Smooth muscle cell of the brain vasculature (primary cell): ENCODE measurements around the gene CUBN.

Source experiments
- DNase-seq: peaks from one replicate; pipeline ENCODE4 v3.0.0-alpha.2; 2012; ENCODE audit warnings: low read depth, low spot score

Gene CUBN

DNA sequence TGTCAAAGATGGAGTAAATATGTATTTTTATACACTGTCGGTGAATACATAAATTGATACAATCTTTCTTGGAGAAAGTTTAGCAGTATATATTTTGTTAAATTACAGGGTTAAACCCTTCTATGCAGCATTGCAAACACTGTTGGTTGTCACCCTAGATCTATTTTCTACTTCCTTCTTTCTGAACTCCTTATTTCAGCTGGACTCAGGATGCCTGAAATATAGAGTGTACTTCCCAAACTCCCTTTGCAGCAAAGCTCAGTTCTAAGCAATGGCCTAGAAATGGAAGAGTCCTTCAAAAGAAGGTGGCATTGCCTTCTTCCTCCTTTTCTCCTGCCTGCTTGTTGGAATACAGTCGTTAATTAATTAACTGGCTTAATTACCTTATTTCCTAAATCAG lies 20.6 kb downstream of the CUBN start:
- DNase-seq, result no peak

DNA sequence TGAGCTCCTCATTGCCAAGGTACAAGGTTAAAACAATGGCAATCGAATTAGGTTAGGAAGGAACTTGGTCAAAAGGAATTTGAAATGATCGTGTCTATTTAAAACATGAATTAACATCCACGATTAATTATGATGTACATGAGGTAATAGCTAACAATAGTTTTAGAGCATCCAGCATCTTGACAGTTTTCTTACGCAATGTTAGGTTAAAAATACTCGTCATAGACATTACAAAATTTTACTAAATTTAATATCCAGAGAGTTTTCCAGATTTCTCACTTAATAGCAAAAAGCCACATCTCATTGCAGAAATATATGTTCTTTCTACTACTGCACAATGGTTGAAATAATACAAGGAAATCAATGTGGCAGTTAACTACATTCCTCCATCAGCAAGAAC lies 22.6 kb downstream of the CUBN start:
- DNase-seq, result no peak

DNA sequence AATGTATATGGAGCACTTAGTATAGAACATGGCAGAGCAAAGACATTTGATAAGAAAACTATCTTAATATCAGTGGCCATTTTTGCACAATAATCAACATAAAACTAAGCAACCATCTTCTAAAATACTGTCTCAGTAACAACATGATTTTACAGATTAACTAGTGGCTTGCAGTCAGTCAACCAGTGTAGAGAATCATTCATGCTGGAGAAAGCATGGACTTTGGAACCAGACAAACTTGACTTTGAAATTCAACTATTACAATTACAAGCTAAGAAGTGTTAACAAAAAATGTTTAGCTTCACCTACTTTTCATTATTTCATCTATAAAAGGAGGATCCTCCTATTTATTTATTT lies 27.7 kb downstream of the CUBN start:
- DNase-seq, result no peak

DNA sequence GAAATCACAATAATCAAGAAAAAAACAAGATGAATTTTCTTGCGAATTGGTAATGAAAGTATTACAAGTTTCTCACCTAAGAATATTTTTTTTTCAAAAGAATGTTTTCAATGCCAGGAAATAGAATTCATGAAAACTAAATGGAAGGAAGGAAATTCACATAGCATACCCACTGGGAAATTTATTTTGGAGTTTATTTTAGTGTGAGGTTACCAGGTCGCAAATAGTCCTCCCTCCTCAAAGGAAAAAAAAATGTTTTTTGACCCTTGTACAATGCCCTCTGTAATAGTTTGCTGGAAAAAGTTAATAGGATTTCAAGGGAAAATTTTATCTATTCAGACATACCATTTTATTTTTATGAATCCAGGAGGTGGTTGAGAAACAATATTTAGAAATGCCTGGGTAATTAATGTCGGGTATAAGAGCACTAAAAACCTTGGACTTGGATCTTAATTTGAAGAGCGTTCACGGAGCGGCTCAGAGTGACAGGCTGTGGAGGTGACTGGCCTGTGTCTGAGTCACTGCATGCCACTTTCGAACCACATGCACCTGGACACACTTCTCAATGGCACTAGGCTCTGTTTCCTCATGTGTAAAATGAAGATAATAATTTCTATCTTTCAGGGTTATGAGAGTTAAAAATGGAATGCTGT lies 28.2 kb downstream of the CUBN start:
- no peak for DNase-seq

DNA sequence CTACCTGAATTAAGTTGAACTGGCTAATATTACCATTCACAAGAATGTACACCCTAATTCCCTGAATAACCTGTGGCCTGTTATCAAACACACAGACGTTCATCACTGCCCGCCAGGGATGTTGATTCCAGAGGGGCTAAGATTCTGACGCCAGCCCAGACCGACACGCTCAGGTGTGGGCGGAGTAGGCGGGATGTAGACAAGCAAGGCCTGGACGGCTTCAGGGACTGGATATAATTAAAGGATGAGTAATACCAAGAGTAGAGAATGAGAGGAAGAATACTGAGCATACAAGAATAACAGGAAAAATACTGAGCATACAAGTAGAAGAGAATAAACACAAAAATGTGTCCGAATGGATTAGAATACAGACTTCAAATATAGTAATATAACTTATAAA lies 29.0 kb downstream of the CUBN start:
- no peak for DNase-seq

DNA sequence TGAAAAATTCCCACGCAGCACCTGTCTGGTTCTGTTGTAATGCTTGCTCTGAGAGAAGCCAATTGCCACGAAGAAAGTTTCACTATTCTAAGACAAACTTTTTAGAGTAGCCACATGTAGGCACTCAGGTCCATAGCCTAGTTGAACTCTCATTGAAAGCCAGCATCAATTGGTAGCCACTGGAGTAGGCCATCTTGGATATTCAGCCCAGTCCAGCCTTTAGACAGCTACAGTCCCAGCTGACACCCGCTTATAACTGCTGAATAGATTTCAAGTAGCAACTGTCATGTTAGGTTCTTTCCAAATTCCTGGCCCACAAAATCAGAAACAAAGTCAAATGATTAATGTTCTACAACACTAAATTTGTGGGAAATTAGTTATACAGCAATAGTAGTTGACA lies 31.6 kb downstream of the CUBN start:
- DNase-seq, result no peak

DNA sequence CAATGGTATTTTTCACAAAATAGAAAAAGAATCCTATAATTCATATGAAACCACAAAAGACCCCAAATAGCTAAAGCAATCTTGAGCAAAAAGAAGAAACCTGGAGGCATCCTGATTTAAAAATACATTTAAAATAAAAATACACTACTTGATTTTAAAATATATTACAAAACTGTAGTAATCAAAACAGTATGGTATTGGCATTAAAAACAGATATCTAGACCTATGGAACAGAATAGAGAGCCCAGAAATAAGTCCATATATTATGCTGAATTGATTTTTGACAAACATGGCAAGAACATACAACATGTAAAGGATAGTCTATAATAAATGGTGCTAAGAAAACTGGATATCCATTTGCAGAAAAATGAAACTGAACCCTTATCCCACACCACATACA lies 34.8 kb downstream of the CUBN start:
- DNase-seq, result no peak

DNA sequence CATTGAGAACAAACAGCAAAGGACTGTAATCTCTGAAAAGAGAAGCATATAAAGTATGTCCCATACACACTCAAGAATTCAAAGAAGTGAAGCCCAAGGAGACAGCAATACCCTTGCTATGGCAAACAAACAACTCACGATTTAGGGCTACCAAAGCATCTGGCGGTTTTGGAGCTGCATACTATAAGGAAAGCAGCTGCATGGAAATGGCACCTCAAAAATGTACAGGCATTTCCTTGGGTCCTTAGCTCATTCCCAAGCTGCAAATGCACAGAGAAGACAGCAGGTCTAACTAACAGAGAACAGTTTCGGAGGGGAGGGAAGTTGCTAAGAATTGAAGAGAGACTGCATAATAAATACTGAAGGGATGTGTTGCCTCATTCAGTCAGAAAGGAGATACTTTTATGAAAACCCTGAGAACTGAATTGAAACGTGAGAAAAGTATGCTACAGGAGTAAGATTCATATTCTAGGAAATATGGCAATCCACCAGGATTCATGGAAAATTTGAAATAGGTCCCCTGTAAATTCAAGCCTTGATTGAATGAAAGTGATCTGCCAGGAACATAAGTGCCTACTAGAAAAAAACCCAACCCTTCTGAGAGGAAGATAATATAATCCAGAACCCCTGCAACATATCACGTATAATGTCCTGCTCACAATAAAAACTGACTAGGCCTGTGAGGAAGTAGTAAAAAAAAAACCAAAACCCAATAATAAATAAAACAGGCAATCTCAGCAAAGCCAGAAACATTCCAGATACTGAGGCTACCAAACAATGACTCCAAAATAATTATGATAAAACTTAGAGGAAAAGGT lies 36.4 kb downstream of the CUBN start:
- DNase-seq, result no peak

DNA sequence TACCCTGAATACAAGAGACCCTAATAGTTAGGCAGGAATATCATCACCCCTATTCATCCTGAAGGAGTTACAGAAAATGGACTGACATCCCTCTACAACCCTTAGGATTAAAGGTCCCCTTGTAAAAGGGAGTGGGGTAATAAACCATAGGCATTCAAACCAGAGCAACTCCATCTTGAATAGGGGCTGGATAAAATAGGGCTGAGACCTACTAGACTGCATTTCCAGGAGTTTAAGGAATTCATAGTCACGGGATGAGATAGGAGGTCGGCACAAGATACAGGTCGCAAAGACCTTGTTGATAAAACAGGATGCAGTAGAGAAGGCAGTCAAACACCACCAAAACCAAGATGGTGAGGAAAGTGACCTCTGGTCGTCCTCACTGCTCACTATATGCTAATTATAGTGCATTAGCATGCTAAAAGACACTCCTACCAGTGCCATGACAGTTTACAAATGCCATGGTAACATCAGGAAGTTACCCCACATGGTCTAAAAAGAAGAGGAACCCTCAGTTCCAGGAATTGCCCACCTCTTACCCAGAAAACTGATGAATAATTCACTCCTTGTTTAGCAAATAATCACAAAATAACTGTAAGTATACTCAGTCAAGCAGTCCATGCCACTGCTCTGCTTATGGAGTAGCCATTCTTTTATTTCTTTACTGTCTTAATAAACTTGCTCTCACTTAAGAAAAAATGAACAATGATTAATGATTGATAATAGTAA lies 37.2 kb downstream of the CUBN start:
- DNase-seq, result no peak

DNA sequence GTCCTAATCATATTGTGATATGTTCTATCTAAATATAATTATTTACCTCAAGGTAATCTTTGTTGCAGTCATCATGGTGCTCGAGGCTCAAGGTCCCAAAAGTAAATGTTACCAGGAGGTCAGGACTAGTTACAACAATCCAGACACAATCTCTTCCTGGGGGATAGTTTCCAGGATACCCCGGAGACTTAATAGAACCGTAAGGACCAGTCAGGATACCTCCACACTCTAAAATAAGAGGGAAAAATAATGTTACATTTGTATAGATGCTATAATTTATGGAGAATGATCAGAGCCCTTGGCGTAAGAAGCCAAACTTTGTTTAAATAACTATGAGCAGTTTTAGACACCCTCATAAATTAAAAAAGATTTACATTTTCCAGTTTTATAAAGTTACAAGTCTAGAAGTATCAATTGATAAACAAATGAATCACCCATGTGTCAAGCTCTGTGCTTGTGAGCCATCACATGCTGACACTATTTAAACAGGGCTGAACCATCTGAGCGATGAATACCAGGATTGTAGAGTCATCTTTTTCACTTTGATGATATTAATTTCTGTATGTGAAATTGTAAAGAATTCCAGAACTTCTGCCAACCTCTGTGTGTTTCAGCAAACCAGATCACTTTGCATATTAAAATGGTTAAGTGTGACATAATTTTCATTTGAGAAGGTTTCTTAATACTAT lies 41.3 kb downstream of the CUBN start:
- DNase-seq, result no peak

DNA sequence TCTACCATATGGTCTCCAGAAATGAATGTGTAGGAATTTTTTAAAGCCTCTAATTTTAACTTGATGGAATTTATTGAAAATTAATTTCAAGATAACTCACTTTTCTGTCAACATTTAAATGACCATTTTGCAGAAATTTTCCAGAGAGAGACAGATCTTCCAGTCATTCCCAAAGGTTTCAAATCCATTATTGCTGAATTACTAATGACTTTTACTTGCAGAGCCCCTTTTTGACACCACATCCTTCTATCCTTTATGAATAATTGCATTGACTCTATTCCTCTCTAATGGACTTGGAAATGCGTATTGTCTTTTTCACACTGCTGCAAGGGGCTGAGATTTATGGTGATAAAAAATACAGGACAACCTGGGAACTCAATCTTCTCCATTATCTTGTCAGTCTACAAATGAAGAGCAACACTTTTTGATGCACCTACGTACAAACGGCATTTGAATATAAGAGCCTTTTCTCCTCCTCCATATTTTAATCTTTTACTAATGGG lies 42.7 kb downstream of the CUBN start:
- DNase-seq, result no peak

DNA sequence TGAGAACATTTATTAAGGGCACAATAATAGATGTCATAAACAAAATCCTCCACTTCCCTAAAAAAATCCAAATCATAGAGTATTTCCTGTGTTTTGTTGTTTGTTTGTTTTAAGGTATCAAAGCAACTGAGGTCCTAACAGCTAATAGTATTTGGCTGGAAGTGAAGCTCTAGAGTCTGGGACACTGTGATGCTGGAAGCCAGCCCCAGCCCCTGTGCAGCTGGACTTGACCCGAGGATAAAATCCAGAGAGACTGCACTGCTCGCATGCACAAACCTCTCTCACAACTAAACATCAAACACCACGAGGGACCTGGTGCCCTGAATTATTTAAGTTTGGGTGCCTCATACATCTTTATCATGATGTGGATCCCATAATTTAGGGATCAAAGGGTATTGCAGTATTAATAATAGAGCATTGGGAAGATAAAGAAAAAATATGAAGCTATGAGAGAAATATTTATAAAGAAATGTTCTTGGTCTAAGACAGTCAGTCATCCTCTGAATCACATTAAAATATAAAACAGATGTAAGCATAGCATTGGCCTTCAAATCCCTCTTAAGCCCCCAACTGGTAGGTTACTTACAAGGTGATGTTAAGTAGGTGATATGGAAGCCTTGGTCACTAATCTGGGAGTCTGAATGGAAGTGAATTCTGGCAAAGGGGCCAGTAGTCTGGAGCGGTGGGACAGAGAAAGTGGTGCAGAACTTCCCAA lies 44.4 kb downstream of the CUBN start:
- no peak for DNase-seq

DNA sequence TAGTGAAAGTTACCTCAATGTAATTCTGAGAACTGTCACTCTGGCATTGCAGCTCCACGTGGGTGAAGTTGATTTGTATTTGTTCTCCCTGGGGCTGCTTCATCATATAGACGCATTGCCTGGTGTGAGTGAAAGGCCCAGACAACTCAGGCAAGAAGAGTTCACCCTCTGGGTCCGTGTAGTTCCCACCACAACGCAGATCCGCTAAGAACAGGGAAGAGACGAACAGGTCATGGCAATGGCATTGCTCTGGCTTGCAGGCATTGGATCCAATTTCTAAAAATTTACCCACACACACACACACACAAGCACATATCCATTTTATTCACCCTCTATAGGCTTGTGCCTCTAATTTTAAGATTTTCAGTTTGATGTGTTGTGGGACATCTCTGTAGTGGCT lies 45.4 kb downstream of the CUBN start:
- no peak for DNase-seq

DNA sequence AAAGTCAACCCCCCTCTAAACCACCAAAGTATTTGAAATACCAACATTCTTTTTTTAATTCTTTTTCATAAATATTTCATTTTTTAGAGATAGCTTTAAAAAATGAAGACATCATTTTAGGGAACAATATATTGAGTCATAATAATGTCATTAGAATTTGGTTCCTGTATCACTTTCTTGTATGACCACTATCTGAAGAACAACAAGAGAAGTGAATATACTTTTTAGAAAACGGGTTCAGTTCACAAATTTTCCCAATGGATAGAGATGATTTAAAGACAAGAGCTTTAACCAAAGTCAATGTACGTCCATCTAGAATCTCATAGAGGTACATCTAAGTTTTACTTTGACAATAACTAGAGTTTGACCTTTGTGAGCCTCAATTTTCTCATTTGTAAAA lies 48.2 kb downstream of the CUBN start:
- DNase-seq, result no peak

DNA sequence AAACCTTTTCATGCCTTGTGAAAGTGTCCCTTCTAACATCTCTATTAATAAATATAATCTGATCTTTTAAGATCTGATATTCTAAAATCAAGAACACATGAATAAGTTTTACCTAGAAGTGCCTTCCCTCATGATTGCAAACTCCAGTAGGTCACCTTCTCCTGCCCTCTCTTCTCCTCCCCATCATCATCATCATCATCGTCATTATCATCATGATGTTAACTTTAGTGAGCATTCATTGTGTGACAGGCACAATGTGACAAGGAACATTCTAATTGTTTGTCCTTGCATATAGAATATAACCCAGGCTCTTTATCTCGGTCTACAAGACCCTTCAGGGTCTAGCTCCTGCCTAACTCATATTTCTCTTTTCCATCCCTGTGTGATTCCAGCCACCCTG lies 51.7 kb downstream of the CUBN start:
- no peak for DNase-seq

DNA sequence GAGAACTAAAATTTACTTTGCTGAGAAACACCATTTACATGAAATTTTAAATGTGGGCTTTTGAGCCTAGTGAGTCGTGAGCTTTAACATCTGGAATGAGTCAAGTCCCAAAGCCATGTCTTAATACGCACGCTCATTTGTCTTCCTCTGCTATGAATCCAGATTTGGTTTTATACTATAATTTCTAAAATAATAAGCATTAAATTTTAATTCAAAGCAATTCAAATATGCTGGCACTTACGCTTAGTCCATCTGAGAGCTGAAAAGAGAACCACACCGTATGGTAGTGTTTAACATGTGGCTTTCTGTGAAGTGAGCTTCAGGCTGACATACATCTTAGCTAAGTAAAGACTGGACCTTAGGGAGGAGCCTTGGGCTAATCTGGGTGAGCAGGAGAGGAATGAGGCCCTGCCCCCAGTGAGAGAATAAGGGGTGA lies 52.2 kb downstream of the CUBN start:
- DNase-seq, result no peak

DNA sequence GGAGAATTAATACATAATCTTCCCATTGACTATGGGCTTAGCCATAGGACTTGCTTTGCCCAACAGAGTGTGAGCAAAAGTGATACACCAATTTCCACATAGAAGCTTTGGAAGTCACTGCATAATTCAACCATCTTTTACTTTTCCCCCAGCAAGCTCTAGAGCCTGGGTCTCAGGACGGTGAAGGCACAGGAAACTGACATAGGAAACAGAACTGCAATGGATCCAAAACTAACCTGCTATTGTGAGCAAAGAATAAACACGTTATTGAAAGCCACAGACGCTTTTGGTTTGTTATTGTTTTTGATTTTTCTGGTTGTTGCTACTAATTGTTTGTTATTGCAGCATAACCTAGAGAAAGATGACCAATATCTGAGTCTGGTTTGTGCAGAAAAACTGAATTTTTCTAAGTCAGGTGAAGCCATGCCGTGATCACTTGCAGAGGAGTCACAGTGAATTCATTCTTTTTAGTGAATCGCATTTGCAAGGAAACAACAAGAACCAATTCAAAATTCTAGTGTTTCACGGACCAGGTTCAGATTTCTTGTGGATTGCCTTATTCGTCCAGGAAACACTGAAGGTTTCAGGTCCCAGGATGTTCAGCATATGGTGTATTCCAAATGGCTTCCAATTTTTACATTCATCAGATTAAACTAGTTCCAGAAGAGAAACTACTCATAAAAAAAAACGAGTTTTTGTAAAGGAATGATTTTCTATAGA lies 52.8 kb downstream of the CUBN start:
- no peak for DNase-seq

DNA sequence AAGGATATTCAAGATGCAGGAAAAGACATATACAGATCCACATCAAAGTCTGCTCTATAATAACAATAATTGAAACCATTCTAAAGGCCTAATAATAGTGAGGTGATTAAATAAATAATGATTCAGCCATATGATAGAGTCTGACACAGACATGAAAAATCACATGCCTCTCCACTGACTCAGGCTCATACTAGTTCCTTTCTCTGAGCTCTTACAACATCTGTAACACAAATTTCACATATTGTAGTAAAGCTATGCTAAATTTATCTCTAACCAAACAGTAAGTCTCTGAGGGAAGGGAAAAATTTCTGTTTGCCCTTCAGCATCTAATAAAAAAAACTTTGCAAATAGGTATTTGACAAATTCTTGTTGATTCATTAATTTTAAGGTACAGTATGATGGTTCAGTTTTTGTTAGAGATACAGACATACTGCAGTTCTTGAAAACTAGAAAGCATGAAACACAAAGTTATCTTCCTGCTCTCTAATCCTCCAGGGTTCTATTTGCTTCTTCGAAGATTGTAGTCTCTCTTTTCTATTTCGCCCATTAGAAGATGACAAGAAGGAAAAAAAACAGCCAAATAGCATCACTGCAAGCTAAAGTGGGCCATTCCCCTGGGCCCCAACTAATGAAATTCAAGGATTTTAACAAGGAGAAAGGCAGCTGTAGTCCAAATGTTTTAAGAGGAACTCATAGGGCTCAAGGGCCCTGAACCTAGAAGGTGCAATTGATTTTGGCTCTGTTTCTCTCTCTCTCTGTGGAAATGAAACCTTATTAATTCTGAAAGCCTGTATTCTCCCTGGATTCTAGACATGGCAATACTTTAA lies 53.9 kb downstream of the CUBN start:
- no peak for DNase-seq

DNA sequence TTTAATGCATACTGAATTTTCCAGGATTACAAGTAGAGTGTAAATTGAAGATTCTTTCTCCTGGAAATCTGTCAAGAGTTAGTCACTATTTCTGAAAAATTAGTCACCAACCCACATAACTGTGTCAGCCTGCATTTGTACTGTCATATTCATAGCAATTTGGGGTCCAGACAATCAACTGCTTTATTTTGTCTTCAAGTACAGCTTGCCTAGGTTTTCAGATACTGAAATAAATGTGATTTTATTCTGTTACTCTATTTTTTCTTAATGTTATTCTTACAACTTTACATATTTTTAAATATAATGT lies 55.1 kb downstream of the CUBN start:
- DNase-seq, result no peak
